OCI-LY7 (cell line): ENCODE measurements around the gene ECM2.

ENCODE experiments used
- CTCF ChIP-seq: fragments of 200-600 bp; sonication (generic); conservative IDR thresholded peaks from 2 replicates; pipeline ENCODE4 v1.5.1; 2014; ENCODE audit warnings: mild to moderate bottlenecking, antibody characterized with exemption, low read length, moderate library complexity, mixed read lengths
- EZH2phosphoT487 ChIP-seq: fragments of 200-600 bp; sonication (generic); IDR thresholded peaks from 2 replicates; pipeline ENCODE4 v1.6.1; 2018; ENCODE audit warnings: low read depth, borderline replicate concordance, mild to moderate bottlenecking, mixed run types, antibody characterized with exemption, low read length, moderate library complexity, mixed read lengths

- TF ChIP-seq CTCF (no peak), EZH2phosphoT487 (no peak)
These were observed 27.6 kb upstream of the ECM2 start for GRCh38 chr9:92563116-92564100.
